GM18498 (cell line): Measurements from ENCODE around the gene SCAMP4.

Experiments
- ATAC-seq: cut with Tn5 transposase; IDR thresholded peaks from one replicate; pipeline ENCODE4 v1.9.1; 2021; ENCODE audit warnings: mild to moderate bottlenecking, moderate library complexity; ENCODE audit not compliant: unreplicated experiment

Gene SCAMP4

DNA sequence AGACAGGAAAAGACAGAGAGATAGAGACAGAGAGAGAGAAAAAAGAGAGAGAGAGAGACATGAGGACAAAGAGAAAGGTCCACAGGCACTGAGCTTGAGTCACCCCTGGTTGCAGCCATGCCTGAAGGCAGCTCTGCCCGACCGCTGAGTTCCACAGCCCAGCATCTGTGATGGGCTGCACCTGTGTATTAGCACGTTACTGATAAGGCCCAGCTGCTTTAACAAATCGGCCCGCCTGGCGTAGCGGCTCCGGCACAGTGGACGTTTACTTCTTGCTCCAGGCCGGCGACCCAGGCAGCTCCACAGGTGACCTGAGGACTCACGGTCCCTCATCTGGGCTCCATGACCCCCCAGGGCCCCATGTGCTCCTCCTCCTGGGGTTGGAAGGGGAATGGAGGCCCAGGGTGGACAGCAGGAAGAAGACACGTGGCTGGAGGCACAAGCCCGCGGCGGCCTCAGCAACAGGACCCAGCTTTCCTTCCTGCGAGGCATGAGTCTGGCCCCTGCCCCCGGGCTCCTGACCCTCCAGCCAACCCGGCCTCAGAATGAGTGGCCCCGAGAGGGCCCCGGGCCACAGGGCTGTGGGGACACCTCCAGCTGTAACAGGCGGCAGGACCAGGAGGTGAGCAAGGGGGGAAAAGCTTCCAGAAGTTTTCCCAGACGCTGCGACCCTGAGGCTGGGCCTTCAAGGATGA lies 31.9 kb downstream of the SCAMP4 start:
- ATAC-seq: no peak

GRCh38 chr19:1938071-1938470 lies 32.9 kb downstream of the SCAMP4 start:
- ATAC-seq: no peak

GRCh38 chr19:1941146-1942077 lies 36.2 kb downstream of the SCAMP4 start, which contains the start of gene CSNK1G2:
CSNK1G2 (plus strand) TSS chr19:1941172; CDS start chr19:1969773, 28,601 bp downstream.
- no peak for ATAC-seq

- ATAC-seq: no peak
These were observed 37.1 kb downstream of the SCAMP4 start for GRCh38 chr19:1942078-1942933.

DNA sequence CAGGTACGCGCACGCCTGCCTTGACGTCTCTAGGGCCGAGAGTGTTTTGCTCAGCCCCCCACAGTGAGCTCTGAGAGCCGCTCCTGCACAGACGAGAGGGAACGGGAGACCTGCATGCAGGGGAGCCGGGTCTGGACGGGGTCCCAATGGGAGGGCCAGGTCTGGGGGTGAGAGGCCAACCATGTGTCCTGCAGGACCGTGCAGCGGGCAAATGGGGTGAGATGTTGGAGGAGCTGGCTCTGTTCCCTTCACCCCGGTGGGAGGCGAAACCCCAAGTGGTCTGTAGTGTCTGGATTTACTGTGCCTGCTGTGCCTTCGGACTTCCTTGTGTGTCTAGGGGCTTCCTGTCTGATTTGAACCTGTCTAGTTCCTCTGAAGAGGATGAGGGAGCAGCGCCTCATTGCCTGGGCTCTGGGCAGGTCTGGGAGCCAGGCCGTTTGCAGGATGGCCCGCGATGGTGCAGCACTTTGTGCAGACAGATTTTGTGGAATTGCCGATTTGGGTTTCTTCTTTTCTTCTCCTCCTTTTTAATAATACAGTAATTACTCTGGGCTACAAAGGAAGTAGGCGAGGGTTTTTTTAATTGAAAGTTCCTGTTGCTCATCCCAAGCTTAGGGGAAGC lies 37.8 kb downstream of the SCAMP4 start:
- ATAC-seq: no peak

DNA sequence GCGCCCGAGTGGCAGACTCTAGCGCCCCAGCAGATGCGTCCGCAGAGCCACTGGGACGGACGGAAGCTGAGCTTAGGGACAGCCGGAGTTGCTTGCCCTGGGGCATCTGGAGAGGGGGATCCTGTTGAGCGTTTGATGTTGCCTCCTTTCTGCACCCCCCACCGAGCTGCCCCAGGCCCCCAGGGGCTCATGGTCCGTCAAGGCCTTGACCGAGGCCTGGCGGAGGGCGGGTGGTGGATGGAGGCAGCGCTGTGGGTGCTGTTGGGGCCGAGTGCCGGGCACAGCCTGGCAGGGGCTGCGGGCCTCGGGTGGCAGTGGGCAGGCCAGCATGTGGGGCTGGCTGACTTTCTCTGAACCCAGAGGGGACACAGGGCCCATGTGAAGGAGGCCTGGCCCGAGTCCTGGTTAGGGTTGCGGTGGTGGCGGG lies 38.5 kb downstream of the SCAMP4 start:
- ATAC-seq: no peak

DNA sequence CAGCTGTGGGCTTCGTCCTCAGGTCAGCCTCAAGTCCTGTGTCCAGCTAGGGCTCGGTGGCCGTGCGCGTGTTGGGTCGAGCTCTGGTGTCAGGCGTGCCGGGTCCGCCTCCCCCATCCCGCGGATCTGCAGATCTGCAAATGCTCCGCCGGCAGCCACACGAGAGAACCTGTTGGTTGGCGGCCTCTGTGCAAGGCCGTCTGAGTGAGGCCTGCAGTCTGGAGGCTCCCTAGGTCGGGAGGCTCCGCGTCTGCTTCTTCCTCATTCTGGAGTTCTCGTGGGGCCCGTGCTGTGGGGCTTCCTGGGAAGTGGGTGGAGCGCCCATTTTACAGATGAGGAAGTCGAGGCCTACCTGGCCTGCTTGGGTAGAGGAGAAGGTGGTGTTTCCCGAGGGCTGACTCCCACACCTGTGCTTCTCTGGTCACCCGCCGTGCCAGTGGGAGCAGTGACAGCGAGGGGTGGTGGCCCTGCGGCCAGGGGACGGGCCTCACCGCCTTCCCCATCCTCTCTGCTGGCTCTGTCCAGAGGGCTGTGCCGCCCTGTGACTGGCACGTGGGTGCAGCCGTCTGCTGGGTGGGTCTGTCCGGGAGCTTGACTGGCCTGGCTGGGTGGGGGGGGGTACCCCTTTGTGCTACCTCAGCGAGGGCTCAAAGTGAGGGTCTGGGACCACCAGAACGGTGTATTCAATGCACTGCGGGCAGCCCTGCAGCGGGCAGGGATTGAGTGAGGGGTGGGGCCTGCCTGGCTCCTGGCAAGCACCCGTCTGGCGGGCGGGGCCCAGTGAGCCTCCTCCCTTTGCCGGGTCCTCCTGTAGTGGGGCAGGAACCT lies 39.1 kb downstream of the SCAMP4 start:
- ATAC-seq: no peak

DNA sequence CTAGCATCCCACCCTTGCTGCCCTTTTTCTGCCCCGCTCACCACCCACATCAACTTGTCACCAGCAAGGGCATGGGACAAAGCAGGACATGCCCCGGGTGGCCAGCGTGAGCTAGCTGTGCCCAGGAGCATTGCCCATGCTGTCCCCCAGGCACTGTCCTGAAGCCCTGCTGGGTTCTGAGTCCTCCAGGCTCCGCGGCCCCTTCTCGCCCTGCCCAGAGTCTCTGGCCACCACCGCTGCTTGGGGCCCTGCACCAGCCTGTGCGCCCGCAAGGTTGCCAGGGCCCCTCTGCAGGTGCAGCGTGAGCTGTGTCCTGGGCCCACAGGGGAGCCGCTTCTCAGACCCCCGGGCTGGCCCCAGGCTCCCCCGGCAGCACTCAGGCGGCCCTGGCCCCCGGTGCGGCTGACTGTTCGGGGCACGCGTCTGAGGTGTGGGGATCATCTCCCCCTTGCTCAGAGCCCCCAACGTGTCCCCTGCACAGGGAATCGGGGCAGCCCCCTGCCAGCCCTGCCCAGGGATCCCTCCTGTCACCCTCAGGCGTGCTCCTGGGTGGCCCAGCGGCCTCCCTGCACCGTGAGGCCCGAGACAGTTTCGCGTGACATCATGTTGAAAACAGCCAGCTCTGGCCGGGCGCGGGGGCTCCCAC lies 39.8 kb downstream of the SCAMP4 start:
- no peak for ATAC-seq

DNA sequence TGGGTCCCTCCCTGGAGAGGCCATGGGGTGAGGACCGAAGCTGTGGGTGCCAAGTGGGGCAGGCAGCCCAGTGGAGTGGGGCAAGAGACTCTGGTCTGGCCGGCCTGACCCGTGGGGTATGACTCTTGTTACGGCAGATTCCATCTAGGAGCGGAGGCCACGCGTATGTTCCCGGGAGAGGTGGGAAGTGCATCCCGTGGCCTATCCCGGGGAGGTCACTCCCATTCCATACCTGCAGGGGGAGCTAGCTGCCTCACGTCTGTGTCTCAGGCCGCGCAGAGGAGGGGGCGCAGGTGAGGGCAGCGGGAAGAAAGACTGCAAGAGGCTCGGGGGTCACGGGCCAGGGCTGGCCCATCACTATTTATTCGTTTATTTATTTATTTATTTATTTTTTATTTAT lies 40.7 kb downstream of the SCAMP4 start:
- ATAC-seq: no peak

GRCh38 chr19:1947651-1948209 lies 42.5 kb downstream of the SCAMP4 start:
- ATAC-seq: no peak

- no peak for ATAC-seq
These were observed 44.3 kb downstream of the SCAMP4 start for GRCh38 chr19:1949304-1950101.

GRCh38 chr19:1950640-1951039 lies 45.4 kb downstream of the SCAMP4 start:
- ATAC-seq: no peak

GRCh38 chr19:1952635-1953034 lies 47.4 kb downstream of the SCAMP4 start:
- ATAC-seq: no peak

GRCh38 chr19:1953037-1953436 lies 47.8 kb downstream of the SCAMP4 start:
- no peak for ATAC-seq

DNA sequence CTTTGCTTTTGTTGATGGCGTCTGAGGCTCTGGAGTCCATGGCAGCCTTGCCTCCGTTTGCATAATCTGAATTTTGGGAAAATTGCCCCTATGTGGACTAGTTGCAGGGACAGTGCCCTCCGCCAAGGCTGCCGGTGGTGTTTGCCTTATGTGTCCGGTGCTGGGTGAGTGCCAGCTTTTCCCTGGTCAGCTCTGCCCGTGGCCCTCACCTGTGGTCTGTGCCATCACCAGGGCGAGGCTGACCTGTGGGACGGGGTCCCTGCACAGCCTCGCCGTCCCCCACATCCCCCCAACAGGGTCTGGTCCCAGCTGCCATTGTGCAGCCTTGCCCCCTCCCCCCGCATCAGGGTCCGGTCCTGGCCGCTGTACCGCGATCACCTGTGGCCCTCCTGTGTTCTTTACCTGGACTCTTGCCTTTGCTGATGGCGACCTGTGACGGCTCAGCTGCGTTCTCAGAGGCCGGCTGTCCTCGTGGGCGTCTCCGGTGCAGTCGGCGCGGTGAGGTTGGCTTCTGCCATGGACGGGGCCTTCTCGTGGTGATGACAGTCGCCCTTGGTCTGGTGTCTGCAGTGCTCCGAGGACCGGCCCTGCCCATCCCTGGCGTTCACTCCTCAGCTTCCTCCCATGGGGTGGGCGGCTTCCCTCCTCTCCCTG lies 48.4 kb downstream of the SCAMP4 start:
- no peak for ATAC-seq

DNA sequence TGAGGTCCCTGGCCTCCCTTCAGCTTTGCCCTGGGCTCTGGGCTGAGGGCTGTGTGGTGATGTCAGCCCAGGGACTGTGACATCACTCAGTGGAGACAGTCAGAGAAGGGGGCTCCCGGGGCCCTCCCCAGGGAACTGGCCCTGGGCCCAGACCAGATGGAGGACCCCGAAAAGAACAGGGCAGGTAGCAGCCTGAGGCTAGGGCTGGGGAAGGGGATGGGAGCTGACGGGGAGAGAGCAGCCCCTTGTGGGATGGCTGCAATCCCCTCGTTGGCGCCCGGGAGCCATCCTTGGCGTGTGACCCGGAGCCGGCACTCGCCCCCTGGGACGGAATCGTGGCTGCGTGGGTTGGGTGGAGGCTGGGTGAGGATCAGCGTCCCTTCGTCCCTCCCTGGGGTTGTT lies 49.3 kb downstream of the SCAMP4 start:
- ATAC-seq: no peak
